ENCODE data around the gene NPAT. TPM values are rescaled to one million over a fixed set of nuclear protein-coding genes. Genes with fewer than 3 reads are reported as not detected.
"Not testable (repeated sequence)": the region's sequence is repeated elsewhere in the genome, so short reads cannot be mapped to it uniquely, and the experiment has no call there.

NPAT gene
- total RNA-seq, 1 donor: 19.0 TPM

GRCh38 chr11:108147150-108147549 lies 75.3 kb downstream of the NPAT start:
- H3K4me3 ChIP-seq (ENCODE audit: low read depth, low read length): no peak overlapping the region
- DNase-seq (ENCODE audit: low read depth): no peak
- TF ChIP-seq CTCF (IDR thresholded peaks at IDR 0.05; ENCODE audit: insufficient read depth, low read depth, low read length): no peak

GRCh38 chr11:108144615-108145014 lies 77.8 kb downstream of the NPAT start:
- no peak for DNase-seq (ENCODE audit: low read depth)
- no peak for TF ChIP-seq CTCF (IDR thresholded peaks at IDR 0.05; ENCODE audit: insufficient read depth, low read depth, low read length)

GRCh38 chr11:108142304-108142703 lies 80.1 kb downstream of the NPAT start:
- no peak overlapping the region for H3K4me3 ChIP-seq (ENCODE audit: low read depth, low read length)
- DNase-seq (ENCODE audit: low read depth): no peak
- TF ChIP-seq CTCF (IDR thresholded peaks at IDR 0.05; ENCODE audit: insufficient read depth, low read depth, low read length): no peak

More at GRCh38 chr11:108144615-108145014, 77.8 kb downstream of the NPAT start:
- H3K4me3 ChIP-seq (ENCODE audit: low read depth, low read length): no peak overlapping the region

GRCh38 chr11:108137212-108137611 lies 85.2 kb downstream of the NPAT start:
- TF ChIP-seq CTCF (IDR thresholded peaks at IDR 0.05; ENCODE audit: insufficient read depth, low read depth, low read length): no peak
- no peak for DNase-seq (ENCODE audit: low read depth)
- H3K4me3 ChIP-seq (ENCODE audit: low read depth, low read length): no peak overlapping the region

DNA sequence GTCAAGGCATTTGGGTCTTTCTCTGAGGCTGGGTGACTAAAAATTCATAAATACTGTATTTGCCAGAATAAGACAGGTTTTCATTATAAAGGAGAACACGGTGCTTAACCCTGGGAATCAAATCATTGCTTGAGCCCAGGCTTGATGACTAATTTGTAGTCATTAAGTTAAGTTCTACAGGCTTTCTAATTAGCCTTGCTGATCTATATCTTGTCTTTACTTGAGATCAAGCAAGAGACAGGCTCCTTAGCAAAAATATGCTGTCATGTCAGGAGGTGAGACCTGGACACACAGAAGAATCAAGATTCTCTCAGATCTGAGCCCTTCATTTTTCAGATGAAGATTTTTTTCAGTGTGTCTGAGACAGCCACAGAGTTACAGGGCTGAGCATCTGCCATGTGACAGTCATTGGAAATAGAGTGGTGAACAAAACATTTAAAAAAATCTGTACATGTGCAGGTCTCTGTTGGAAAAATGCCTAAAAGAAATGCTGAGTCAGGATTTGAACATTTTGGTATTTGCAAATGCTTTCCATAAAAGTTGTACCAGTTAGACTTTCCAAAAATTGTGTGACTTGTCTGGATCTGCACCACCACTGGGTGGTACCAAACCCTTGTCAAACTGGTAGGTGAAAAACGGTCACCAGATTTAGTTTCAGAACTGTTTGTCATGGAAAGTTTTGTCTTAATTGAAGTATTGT lies 86.4 kb downstream of the NPAT start:
- DNase-seq (ENCODE audit: low read depth): peak; percentile 31
- peak; percentile 34 for TF ChIP-seq CTCF (IDR thresholded peaks at IDR 0.05; ENCODE audit: insufficient read depth, low read depth, low read length)

GRCh38 chr11:108132993-108133538 lies 89.4 kb downstream of the NPAT start:
- not testable (repeated sequence) for H3K4me3 ChIP-seq (ENCODE audit: low read depth, low read length); DNase-seq (ENCODE audit: low read depth)

More for the DNA sequence above, 86.4 kb downstream of the NPAT start:
- H3K4me3 ChIP-seq (ENCODE audit: low read depth, low read length): no peak overlapping the region

GRCh38 chr11:108131993-108132392 lies 90.4 kb downstream of the NPAT start:
- TF ChIP-seq CTCF (IDR thresholded peaks at IDR 0.05; ENCODE audit: insufficient read depth, low read depth, low read length): no peak
- no peak overlapping the region for H3K4me3 ChIP-seq (ENCODE audit: low read depth, low read length)
- peak; percentile 3 for DNase-seq (ENCODE audit: low read depth)
